DOHH2 (cell line): ENCODE measurements around the gene CDK4.

Experiments used
- H3F3A ChIP-seq: fragments of 200-600 bp; sonication (generic), shearing (Covaris generic); 2 replicates; pipeline ENCODE4 v1.6.0; 2016; ENCODE audit warnings: antibody characterized with exemption, mild to moderate bottlenecking; ENCODE audit not compliant: control insufficient read depth, insufficient read depth
- H3K27ac ChIP-seq: fragments of 200-600 bp; sonication (generic); 2 replicates; pipeline ENCODE4 v1.5.1; 2014; ENCODE audit warnings: low read depth, mild to moderate bottlenecking, low read length, moderate library complexity
- H3K27me3 ChIP-seq: fragments of 200-600 bp; sonication (generic); 2 replicates; pipeline ENCODE4 v1.6.1; 2014; ENCODE audit warnings: mild to moderate bottlenecking, low read length, mixed read lengths; ENCODE audit not compliant: control insufficient read depth
- H3K36me3 ChIP-seq: fragments of 200-600 bp; sonication (generic); 2 replicates; pipeline ENCODE4 v1.6.1; 2014; ENCODE audit warnings: mild to moderate bottlenecking, low read length, moderate library complexity, mixed read lengths; ENCODE audit not compliant: control insufficient read depth
- H3K4me1 ChIP-seq: fragments of 200-600 bp; sonication (generic); 2 replicates; pipeline ENCODE4 v1.6.1; 2014; ENCODE audit warnings: mild to moderate bottlenecking, low read length, mixed read lengths; ENCODE audit not compliant: control insufficient read depth
- H3K4me2 ChIP-seq: fragments of 200-600 bp; sonication (generic); 2 replicates; pipeline ENCODE4 v1.6.0; 2014; ENCODE audit warnings: mild to moderate bottlenecking, low read length, moderate library complexity
- H3K4me3 ChIP-seq: fragments of 200-600 bp; sonication (generic); 2 replicates; pipeline ENCODE4 v1.5.1; 2014; ENCODE audit warnings: mild to moderate bottlenecking, low read length, mixed read lengths
- H3K79me2 ChIP-seq: fragments of 200-600 bp; sonication (generic); 2 replicates; pipeline ENCODE4 v1.6.1; 2014; ENCODE audit warnings: mild to moderate bottlenecking, low read length, mixed read lengths; ENCODE audit not compliant: control insufficient read depth
- H3K9me2 ChIP-seq: fragments of 200-600 bp; sonication (generic); replicated peaks from 2 replicates; pipeline ENCODE4 v1.6.1; 2014; ENCODE audit warnings: mild to moderate bottlenecking, low read length, mixed read lengths; ENCODE audit not compliant: control insufficient read depth
- H3K9me3 ChIP-seq: fragments of 200-600 bp; sonication (generic); 2 replicates; pipeline ENCODE4 v1.6.1; 2014; ENCODE audit warnings: antibody characterized with exemption, low read length, mixed read lengths; ENCODE audit not compliant: control insufficient read depth, insufficient read depth
- H4K20me1 ChIP-seq: fragments of 200-600 bp; sonication (generic); 2 replicates; pipeline ENCODE4 v1.6.0; 2014; ENCODE audit warnings: low read depth, mild to moderate bottlenecking, antibody characterized with exemption, low read length, moderate library complexity; ENCODE audit not compliant: control insufficient read depth, insufficient read depth
- EZH2phosphoT487 ChIP-seq: fragments of 200-600 bp; sonication (generic); IDR thresholded peaks from 2 replicates; pipeline ENCODE4 v1.6.1; 2017; ENCODE audit warnings: borderline replicate concordance, mild to moderate bottlenecking, antibody characterized with exemption, low read length, moderate library complexity, mixed read lengths
- TF ChIP-seq, protein P1 (sequence below): fragments of 200-600 bp; sonication (generic); IDR thresholded peaks from one replicate; pipeline ENCODE4 v1.5.1; 2014; ENCODE audit warnings: antibody characterized with exemption, mild to moderate bottlenecking, low read depth, low read length; ENCODE audit not compliant: poor library complexity, severe bottlenecking

CDK4 gene

DNA sequence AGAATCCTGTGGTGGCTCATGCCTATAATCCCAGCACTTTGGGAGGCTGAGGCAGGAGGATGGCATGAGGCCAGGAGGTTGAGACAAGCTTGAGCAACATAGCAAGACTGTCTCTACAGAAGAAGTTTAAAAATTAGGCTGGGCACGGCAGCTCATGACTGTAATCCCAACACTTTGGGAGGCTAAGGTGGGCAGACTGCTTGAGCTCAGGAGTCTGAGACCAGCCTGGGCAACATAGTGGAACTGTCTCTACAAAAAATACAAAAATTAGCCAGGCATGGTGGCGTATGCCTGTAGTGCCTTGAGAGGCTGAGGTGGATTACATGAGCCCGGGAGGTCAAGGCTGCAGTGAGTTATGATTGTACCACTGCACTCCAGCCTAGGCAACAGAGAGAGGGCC lies 15.8 kb upstream of the CDK4 start:
- Histone ChIP-seq H3K79me2 (peaks cover 11% of the 10 kb centered on the region), H4K20me1 (no peaks in the 10 kb centered on the region), H3K27ac (no peak overlapping the region), H3K9me3 (no peaks in the 10 kb centered on the region), H3K4me3 (no peak overlapping the region), H3K4me1 (peaks cover 43% of the 10 kb centered on the region), H3K27me3 (peaks cover 30% of the 10 kb centered on the region), H3K4me2 (no peak overlapping the region), H3F3A (peaks cover 5% of the 10 kb centered on the region), H3K36me3 (peaks cover 24% of the 10 kb centered on the region), H3K9me2 (no peaks in the 10 kb centered on the region)
- TF ChIP-seq EZH2phosphoT487 = no peak
- TF ChIP-seq, protein P1, sequence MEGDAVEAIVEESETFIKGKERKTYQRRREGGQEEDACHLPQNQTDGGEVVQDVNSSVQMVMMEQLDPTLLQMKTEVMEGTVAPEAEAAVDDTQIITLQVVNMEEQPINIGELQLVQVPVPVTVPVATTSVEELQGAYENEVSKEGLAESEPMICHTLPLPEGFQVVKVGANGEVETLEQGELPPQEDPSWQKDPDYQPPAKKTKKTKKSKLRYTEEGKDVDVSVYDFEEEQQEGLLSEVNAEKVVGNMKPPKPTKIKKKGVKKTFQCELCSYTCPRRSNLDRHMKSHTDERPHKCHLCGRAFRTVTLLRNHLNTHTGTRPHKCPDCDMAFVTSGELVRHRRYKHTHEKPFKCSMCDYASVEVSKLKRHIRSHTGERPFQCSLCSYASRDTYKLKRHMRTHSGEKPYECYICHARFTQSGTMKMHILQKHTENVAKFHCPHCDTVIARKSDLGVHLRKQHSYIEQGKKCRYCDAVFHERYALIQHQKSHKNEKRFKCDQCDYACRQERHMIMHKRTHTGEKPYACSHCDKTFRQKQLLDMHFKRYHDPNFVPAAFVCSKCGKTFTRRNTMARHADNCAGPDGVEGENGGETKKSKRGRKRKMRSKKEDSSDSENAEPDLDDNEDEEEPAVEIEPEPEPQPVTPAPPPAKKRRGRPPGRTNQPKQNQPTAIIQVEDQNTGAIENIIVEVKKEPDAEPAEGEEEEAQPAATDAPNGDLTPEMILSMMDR = no peak

- no peak overlapping the region for H3K4me3 ChIP-seq
- H3K27ac ChIP-seq = no peak overlapping the region
- H3K4me1 ChIP-seq = peaks cover 40% of the 10 kb centered on the region
- no peak overlapping the region for H3K4me2 ChIP-seq
- peaks cover 11% of the 10 kb centered on the region for H3K79me2 ChIP-seq
- TF ChIP-seq EZH2phosphoT487 = no peak
- TF ChIP-seq, protein P1 = no peak
- no peaks in the 10 kb centered on the region for H4K20me1 ChIP-seq
- no peaks in the 10 kb centered on the region for H3K9me3 ChIP-seq
- H3K36me3 ChIP-seq = peaks cover 24% of the 10 kb centered on the region
- H3K9me2 ChIP-seq = no peaks in the 10 kb centered on the region
- H3K27me3 ChIP-seq = peaks cover 30% of the 10 kb centered on the region
- H3F3A ChIP-seq = peaks cover 11% of the 10 kb centered on the region
Observed at GRCh38 chr12:57767305-57767698, 15.2 kb upstream of the CDK4 start.

GRCh38 chr12:57766464-57767304 lies 14.6 kb upstream of the CDK4 start, which contains the start of gene CYP27B1:
CYP27B1 (minus strand) TSS chr12:57767078; CDS start chr12:57767041, 37 bp downstream.
- Histone ChIP-seq H4K20me1 (no peaks in the 10 kb centered on the region), H3K27me3 (peaks cover 30% of the 10 kb centered on the region), H3K9me3 (no peaks in the 10 kb centered on the region), H3K79me2 (peaks cover 11% of the 10 kb centered on the region), H3K36me3 (peaks cover 24% of the 10 kb centered on the region), H3K9me2 (no peaks in the 10 kb centered on the region), H3F3A (peaks cover 15% of the 10 kb centered on the region), H3K27ac (no peak within 1 kb of the TSS), H3K4me1 (peaks cover 40% of the 10 kb centered on the region), H3K4me2 (peak within 1 kb of the TSS; percentile 90; the same call in 1 of the 2 replicates), H3K4me3 (no peak within 1 kb of the TSS)
- TF ChIP-seq, protein P1 = no peak
- peak; percentile 83; the same call in 1 of the 2 replicates for TF ChIP-seq EZH2phosphoT487
